ENCODE measurements around the gene MCTP1. TPM values are rescaled to one million over a fixed set of nuclear protein-coding genes. Genes with fewer than 3 reads are reported as not detected.

MCTP1 gene
- total and polyA plus RNA-seq, 2 of the 13 experiments (the other 11 are each of a cell fraction or from before 2014, with no cell fraction given): 0.15 to 0.48 TPM

GRCh38 chr5:94885931-94886330 lies 399.0 kb downstream of the MCTP1 start (continued):
- TF ChIP-seq SOX6 (IDR thresholded peaks at IDR 0.05) (no peak), SOX6 (CRISPR knock-in tag; IDR thresholded peaks at IDR 0.05) (no peak), ZNF737 (CRISPR knock-in tag; IDR thresholded peaks at IDR 0.05; ENCODE audit: borderline replicate concordance) (no peak)

GRCh38 chr5:94884311-94884710 lies 400.6 kb downstream of the MCTP1 start:
- no TSS peak for BruUV-seq (replicated peaks)
- no peaks in the 10 kb centered on the region for H3K9me3 ChIP-seq (ENCODE audit: low read length)
- ChIA-PET POLR2A (no interaction called here), CTCF (ENCODE audit: low intra/inter-chr PET ratio, low total read pairs) (no interaction called here)
- no peak for TF ChIP-seq THAP8 (CRISPR knock-in tag; IDR thresholded peaks at IDR 0.05; ENCODE audit: borderline replicate concordance)
- no peak for TF ChIP-seq KLF9 (CRISPR knock-in tag; IDR thresholded peaks at IDR 0.05; ENCODE audit: low read depth)
- no peak for TF ChIP-seq STAG1 (CRISPR knock-in tag; IDR thresholded peaks at IDR 0.05)
- no peak for TF ChIP-seq ZFAT (CRISPR knock-in tag; conservative IDR thresholded peaks at IDR 0.05)
- no peak for TF ChIP-seq ZNF3 (CRISPR knock-in tag; IDR thresholded peaks at IDR 0.05)
- TF ChIP-seq ZNF224 (CRISPR knock-in tag; IDR thresholded peaks at IDR 0.05): no peak
- no peak for TF ChIP-seq TMF1 (CRISPR knock-in tag; IDR thresholded peaks at IDR 0.05; ENCODE audit: low read depth)
- no peak for TF ChIP-seq ZBTB1 (CRISPR knock-in tag; IDR thresholded peaks at IDR 0.05; ENCODE audit: borderline replicate concordance)
- TF ChIP-seq TCF7L2 (IDR thresholded peaks at IDR 0.05; ENCODE audit: low read depth, low read length): no peak
- TF ChIP-seq ZNF10 (CRISPR knock-in tag; IDR thresholded peaks at IDR 0.05; ENCODE audit: borderline replicate concordance, low read depth): no peak
- TF ChIP-seq PREB (CRISPR knock-in tag; IDR thresholded peaks at IDR 0.05): no peak
- TF ChIP-seq ZNF674 (CRISPR knock-in tag; IDR thresholded peaks at IDR 0.05; ENCODE audit: low read depth): no peak
- no peak for TF ChIP-seq ZMAT3 (CRISPR knock-in tag; conservative IDR thresholded peaks at IDR 0.05)
- no peak for TF ChIP-seq BORCS8-MEF2B (CRISPR knock-in tag; IDR thresholded peaks at IDR 0.05)
- no peaks in the 10 kb centered on the region for H3K79me2 ChIP-seq (ENCODE audit: insufficient read depth, low read length)
- H3K4me3 ChIP-seq (replicated peaks in 1 of 3; ENCODE audit: insufficient read depth in 1 of 3, low read depth in 2 of 3, low read length in 3 of 3): no peak overlapping the region
- no peak overlapping the region for H2AFZ ChIP-seq (ENCODE audit: low read length)
- H3K36me3 ChIP-seq (replicated peaks in 1 of 2; ENCODE audit: control insufficient read depth in 1 of 2, insufficient read depth in 2 of 2, low read length in 2 of 2): no peaks in the 10 kb centered on the region
- intact Hi-C loops (cut with micrococcal nuclease; ENCODE audit: unreplicated experiment): no loop called here
- no peaks in the 10 kb centered on the region for H3K4me1 ChIP-seq (ENCODE audit: insufficient read depth, low read length)
- no peak overlapping the region for H3K9ac ChIP-seq (ENCODE audit: insufficient read depth, low read depth, low read length)
- in situ Hi-C loops (cut with HindIII; ENCODE audit: extremely low pct_ligation_motif_present, low pct_unique_long_range_greater_than_20kb): no loop called here
- no peaks in the 10 kb centered on the region for H4K20me1 ChIP-seq (ENCODE audit: insufficient read depth, low read length)
- H3K27ac ChIP-seq (ENCODE audit: extremely low read length, insufficient read depth, low read length): no peak overlapping the region
- no peaks in the 10 kb centered on the region for H3K27me3 ChIP-seq (ENCODE audit: control insufficient read depth in 1 of 2, insufficient read depth in 2 of 2, low read length in 2 of 2)
- no peak for ATAC-seq
- no peak overlapping the region for H3K4me2 ChIP-seq (ENCODE audit: low read depth, low read length)
- WGBS (ENCODE audit: low lambda C conversion rate): 62% methylated on average over 9 of the region's 9 CpGs
- no peak for FAIRE-seq
- no peak for DNase-seq (ENCODE audit: low spot score)
